ENCODE measurements around the gene TMEM25. TPM values are rescaled to one million over a fixed set of nuclear protein-coding genes. Genes with fewer than 3 reads are reported as not detected.

Gene TMEM25
- total RNA-seq, 4 donors from 2014 or later: 26.5 to 58.2 (median 52.0) TPM

GRCh38 chr11:118530180-118530682, 761 bp upstream of the TMEM25 start:
- Histone ChIP-seq H3K27ac (peak overlapping the region in 2 of 3 donors; percentile 66 to 77), H3K9me3 (no peaks in the 10 kb centered on the region), H3K4me1 (peaks cover 22 to 33% of the 10 kb centered on the region in 2 donors), H3K27me3 (no peaks in the 10 kb centered on the region), H3K36me3 (no peaks in the 10 kb centered on the region), H3K4me3 (replicated peaks in 1 of 3) (peak overlapping the region; percentile 53 to 85 (median 78))
- intact Hi-C loops (cut with DNase I): no loop called here
- 4 to 8% methylated on average over 12 to 19 of the region's 31 CpGs for WGBS, 2 donors
- TF ChIP-seq, protein P1, sequence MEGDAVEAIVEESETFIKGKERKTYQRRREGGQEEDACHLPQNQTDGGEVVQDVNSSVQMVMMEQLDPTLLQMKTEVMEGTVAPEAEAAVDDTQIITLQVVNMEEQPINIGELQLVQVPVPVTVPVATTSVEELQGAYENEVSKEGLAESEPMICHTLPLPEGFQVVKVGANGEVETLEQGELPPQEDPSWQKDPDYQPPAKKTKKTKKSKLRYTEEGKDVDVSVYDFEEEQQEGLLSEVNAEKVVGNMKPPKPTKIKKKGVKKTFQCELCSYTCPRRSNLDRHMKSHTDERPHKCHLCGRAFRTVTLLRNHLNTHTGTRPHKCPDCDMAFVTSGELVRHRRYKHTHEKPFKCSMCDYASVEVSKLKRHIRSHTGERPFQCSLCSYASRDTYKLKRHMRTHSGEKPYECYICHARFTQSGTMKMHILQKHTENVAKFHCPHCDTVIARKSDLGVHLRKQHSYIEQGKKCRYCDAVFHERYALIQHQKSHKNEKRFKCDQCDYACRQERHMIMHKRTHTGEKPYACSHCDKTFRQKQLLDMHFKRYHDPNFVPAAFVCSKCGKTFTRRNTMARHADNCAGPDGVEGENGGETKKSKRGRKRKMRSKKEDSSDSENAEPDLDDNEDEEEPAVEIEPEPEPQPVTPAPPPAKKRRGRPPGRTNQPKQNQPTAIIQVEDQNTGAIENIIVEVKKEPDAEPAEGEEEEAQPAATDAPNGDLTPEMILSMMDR (IDR thresholded peaks at IDR 0.05): no peak
- DNase-seq: peak in 1 of 2 donors; percentile 11

- DNase-seq: peak in 1 of 2 donors; percentile 31
- peak overlapping the region in 2 of 3 donors; percentile 40 to 77 for H3K27ac ChIP-seq
- H3K4me1 ChIP-seq: peaks cover 22 to 33% of the 10 kb centered on the region in 2 donors
- TF ChIP-seq, protein P1 (IDR thresholded peaks at IDR 0.05): no peak
- TF ChIP-seq POLR2A (IDR thresholded peaks at IDR 0.05): no peak
- no peaks in the 10 kb centered on the region for H3K36me3 ChIP-seq
- H3K27me3 ChIP-seq: no peaks in the 10 kb centered on the region
- H3K4me3 ChIP-seq (replicated peaks in 1 of 3): peak overlapping the region; percentile 53 to 85 (median 78)
- no peaks in the 10 kb centered on the region for H3K9me3 ChIP-seq
- intact Hi-C loops (cut with DNase I): no loop called here
- 13 to 24% methylated on average over 11 to 12 of the region's 12 CpGs for WGBS, 2 donors
Observed at GRCh38 chr11:118531597-118532084, 649 bp downstream of the TMEM25 start.

- intact Hi-C loops (cut with DNase I): no loop called here
- TF ChIP-seq, protein P1 (IDR thresholded peaks at IDR 0.05): no peak
- TF ChIP-seq POLR2A (IDR thresholded peaks at IDR 0.05): no peak
- H3K4me3 ChIP-seq (replicated peaks in 1 of 3): no peak overlapping the region
- H3K9me3 ChIP-seq: no peaks in the 10 kb centered on the region
- peaks cover 22 to 29% of the 10 kb centered on the region in 2 donors for H3K4me1 ChIP-seq
- no peaks in the 10 kb centered on the region for H3K36me3 ChIP-seq
- 58% methylated on average over 5 of the region's 10 CpGs; no CpG with 5 or more reads in 1 of the 2 donors for WGBS, 2 donors
- no peaks in the 10 kb centered on the region for H3K27me3 ChIP-seq
- peak overlapping the region in 2 of 3 donors; percentile 40 to 77 for H3K27ac ChIP-seq
- DNase-seq: no peak
Observed at GRCh38 chr11:118532091-118532490, 1.1 kb downstream of the TMEM25 start.

DNA sequence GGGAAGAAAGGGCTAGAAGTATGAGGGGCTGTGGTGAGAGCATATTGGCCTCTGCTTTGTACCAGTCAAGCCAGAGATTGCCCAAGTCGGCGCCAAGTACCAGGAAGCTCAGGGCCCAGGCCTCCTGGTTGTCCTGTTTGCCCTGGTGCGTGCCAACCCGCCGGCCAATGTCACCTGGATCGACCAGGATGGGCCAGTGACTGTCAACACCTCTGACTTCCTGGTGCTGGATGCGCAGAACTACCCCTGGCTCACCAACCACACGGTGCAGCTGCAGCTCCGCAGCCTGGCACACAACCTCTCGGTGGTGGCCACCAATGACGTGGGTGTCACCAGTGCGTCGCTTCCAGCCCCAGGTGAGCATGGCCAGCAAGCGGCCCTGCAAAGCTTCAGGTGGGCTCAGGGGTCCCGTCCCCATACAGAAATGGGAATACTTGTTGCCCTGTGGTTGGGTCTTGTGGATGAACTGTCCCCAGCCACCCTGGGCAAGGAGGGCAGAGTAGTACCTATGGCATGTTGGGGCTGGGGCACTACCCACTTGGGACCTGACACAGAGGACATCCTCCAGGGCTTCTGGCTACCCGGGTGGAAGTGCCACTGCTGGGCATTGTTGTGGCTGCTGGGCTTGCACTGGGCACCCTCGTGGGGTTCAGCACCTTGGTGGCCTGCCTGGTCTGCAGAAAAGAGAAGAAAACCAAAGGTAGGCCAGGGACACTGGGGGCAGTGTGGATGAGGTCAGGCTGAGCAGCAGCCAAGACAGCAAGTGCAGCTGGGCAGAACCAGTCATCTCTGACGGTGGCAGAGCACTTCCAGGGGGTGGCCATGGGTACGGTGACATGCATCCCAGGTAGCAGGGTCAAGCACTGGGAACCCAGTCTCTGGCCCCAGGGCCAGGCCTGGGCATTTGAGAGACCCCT, 2.1 kb downstream of the TMEM25 start:
- intact Hi-C loops (cut with DNase I): no loop called here
- no peak overlapping the region for H3K4me3 ChIP-seq (replicated peaks in 1 of 3)
- TF ChIP-seq, protein P1 (IDR thresholded peaks at IDR 0.05): no peak
- TF ChIP-seq POLR2A (IDR thresholded peaks at IDR 0.05): no peak
- no peaks in the 10 kb centered on the region for H3K9me3 ChIP-seq
- WGBS, 2 donors: 71 to 94% methylated on average over 4 to 10 of the region's 19 CpGs
- peaks cover 22 to 27% of the 10 kb centered on the region in 2 donors for H3K4me1 ChIP-seq
- DNase-seq: no peak
- no peaks in the 10 kb centered on the region for H3K27me3 ChIP-seq
- H3K36me3 ChIP-seq: no peaks in the 10 kb centered on the region
- no peak overlapping the region for H3K27ac ChIP-seq

Measured in thyroid gland (tissue), 4 donors.